ENCODE results near the gene SECISBP2.
A peak's percentile ranks its signal among the peaks of the same experiment; 100 is the strongest.

Gene SECISBP2

GRCh38 chr9:89390068-89390555 is 71.8 kb downstream of the SECISBP2 start:
- H3K4me1 Mint-ChIP-seq, result peaks cover 23% of the 10 kb centered on the region
- H3K9me3 Mint-ChIP-seq, result no peaks in the 10 kb centered on the region
- peaks cover 70% of the 10 kb centered on the region for H3K36me3 Mint-ChIP-seq (ENCODE audit: low read depth)
- H3K27me3 Mint-ChIP-seq (ENCODE audit: low read depth, poor library complexity), result peaks cover 2% of the 10 kb centered on the region
- no peak for TF ChIP-seq CTCF (IDR thresholded peaks at IDR 0.05)
- DNase-seq, result no peak
- no peak overlapping the region for H3K4me3 Mint-ChIP-seq
- no peak overlapping the region for H3K27ac Mint-ChIP-seq

- DNase-seq, result no peak
- Mint-ChIP-seq H3K36me3 (ENCODE audit: low read depth) (peaks cover 70% of the 10 kb centered on the region), H3K4me3 (no peak overlapping the region), H3K27me3 (ENCODE audit: low read depth, poor library complexity) (peaks cover 2% of the 10 kb centered on the region), H3K4me1 (peaks cover 25% of the 10 kb centered on the region), H3K9me3 (no peaks in the 10 kb centered on the region), H3K27ac (no peak overlapping the region)
- no peak for TF ChIP-seq CTCF (IDR thresholded peaks at IDR 0.05)
These were observed 72.3 kb downstream of the SECISBP2 start for GRCh38 chr9:89390578-89391116.

DNA sequence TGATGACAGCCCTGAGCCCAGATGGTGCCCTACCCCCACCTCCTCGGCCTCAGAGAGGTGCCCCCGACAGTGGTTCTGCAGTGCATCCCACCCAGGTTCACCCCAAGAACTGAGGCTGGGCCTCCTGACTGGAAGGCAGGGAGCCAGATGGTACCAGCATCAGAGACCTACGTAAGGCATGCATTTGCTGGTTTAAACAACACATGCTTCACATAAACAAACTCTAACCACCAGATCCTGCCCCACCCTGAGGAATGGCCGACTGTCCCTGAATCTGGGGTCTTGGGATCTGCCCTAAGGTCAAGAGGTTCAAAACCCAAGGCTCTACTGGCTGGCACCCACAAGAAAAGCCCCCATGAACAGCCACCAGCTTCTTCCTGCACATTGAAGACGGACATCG is 73.3 kb downstream of the SECISBP2 start:
- no peak for TF ChIP-seq CTCF (IDR thresholded peaks at IDR 0.05)
- Mint-ChIP-seq H3K4me3 (no peak overlapping the region), H3K27me3 (ENCODE audit: low read depth, poor library complexity) (peaks cover 2% of the 10 kb centered on the region), H3K9me3 (no peaks in the 10 kb centered on the region), H3K27ac (no peak overlapping the region), H3K4me1 (peaks cover 32% of the 10 kb centered on the region), H3K36me3 (ENCODE audit: low read depth) (peaks cover 65% of the 10 kb centered on the region)
- no peak for DNase-seq

DNA sequence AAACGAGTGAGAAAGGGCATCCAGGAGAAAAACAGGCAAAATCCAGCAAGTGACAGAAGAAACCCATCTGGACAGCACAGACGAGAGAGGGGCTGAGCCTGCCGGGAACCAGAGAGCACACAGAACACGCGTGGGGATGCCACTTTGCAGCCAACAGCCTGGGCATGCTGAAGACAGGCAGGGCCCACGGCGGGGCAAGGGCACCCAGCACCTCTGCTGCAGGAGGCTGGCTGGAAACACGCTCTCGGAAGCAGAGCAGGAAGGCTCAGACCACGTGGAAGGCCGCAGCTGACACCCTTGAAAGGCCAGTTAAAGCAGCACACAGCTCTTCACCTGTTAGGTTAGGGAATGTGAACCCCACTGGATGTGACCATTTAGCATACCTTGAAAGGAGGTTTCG is 76.1 kb downstream of the SECISBP2 start:
- H3K9me3 Mint-ChIP-seq, result no peaks in the 10 kb centered on the region
- peaks cover 2% of the 10 kb centered on the region for H3K27me3 Mint-ChIP-seq (ENCODE audit: low read depth, poor library complexity)
- H3K4me1 Mint-ChIP-seq, result peaks cover 30% of the 10 kb centered on the region
- DNase-seq, result no peak
- H3K4me3 Mint-ChIP-seq, result no peak overlapping the region
- H3K36me3 Mint-ChIP-seq (ENCODE audit: low read depth), result peaks cover 65% of the 10 kb centered on the region
- peak overlapping the region; percentile 53 for H3K27ac Mint-ChIP-seq
- no peak for TF ChIP-seq CTCF (IDR thresholded peaks at IDR 0.05)

- H3K4me1 Mint-ChIP-seq, result peaks cover 25% of the 10 kb centered on the region
- H3K4me3 Mint-ChIP-seq, result no peak overlapping the region
- no peak for TF ChIP-seq CTCF (IDR thresholded peaks at IDR 0.05)
- peaks cover 52% of the 10 kb centered on the region for H3K36me3 Mint-ChIP-seq (ENCODE audit: low read depth)
- DNase-seq, result no peak
- no peaks in the 10 kb centered on the region for H3K9me3 Mint-ChIP-seq
- no peak overlapping the region for H3K27ac Mint-ChIP-seq
- peaks cover 2% of the 10 kb centered on the region for H3K27me3 Mint-ChIP-seq (ENCODE audit: low read depth, poor library complexity)
These were observed 77.8 kb downstream of the SECISBP2 start for GRCh38 chr9:89395931-89396710.

DNA sequence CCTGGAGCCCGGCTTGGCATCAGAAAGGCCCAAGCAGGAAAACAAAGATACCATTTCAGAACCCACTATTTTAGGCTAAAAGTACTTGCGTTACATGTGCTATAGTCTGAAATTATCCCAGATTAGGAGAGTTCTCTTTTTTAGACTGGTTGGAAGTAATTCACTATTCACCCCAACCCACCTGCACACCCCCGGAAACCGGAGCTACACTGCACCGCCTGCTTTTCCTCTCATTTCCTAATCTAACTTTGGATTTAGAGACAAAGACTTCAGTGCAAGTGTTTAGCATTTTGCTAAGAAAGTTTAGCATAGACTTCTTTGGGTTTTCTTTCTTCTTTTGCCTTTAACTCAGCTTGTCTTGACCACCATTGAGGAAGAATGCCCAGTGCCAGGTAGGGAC is 79.2 kb downstream of the SECISBP2 start:
- H3K36me3 Mint-ChIP-seq (ENCODE audit: low read depth), result peaks cover 50% of the 10 kb centered on the region
- no peak overlapping the region for H3K4me3 Mint-ChIP-seq
- H3K4me1 Mint-ChIP-seq, result peaks cover 23% of the 10 kb centered on the region
- H3K27ac Mint-ChIP-seq, result no peak overlapping the region
- H3K9me3 Mint-ChIP-seq, result no peaks in the 10 kb centered on the region
- H3K27me3 Mint-ChIP-seq (ENCODE audit: low read depth, poor library complexity), result no peaks in the 10 kb centered on the region
- no peak for TF ChIP-seq CTCF (IDR thresholded peaks at IDR 0.05)
- DNase-seq, result no peak

All from nephron progenitor cell (in vitro differentiated cells).